Kidney (tissue), 14 donors: Measurements from ENCODE around the gene YWHAE. TPM values are rescaled to one million over a fixed set of nuclear protein-coding genes. Genes with fewer than 3 reads are reported as not detected.
A peak's percentile ranks its signal among the peaks of the same experiment; 100 is the strongest.

ENCODE experiments used
- DNase-seq, 5 donors: peaks; one replicate each; pipeline ENCODE4 v3.0.0-alpha.2; 2013 to 2020
- FAIRE-seq: peaks from 2 replicates; lab custom pipeline; 2012; peaks lifted over from hg19 to GRCh38; lab: Jason Lieb, UNC
- H3K27ac ChIP-seq, 2 donors: one replicate each; pipeline ENCODE4 v1.7.0; 2013; ENCODE audit warnings: low read depth in 2 of 2, low read length in 2 of 2, inconsistent platforms in 1 of 2
- H3K27me3 ChIP-seq: one replicate; pipeline ENCODE4 v1.7.1; 2013; ENCODE audit warnings: low read length, inconsistent platforms; ENCODE audit not compliant: control insufficient read depth, insufficient read depth
- H3K36me3 ChIP-seq, 3 donors: one replicate each; pipeline versions ENCODE4 v1.7.0 to v1.7.1; 2013; ENCODE audit warnings: low read length in 3 of 3, control low read depth in 1 of 3, inconsistent platforms in 1 of 3; ENCODE audit not compliant: insufficient read depth in 3 of 3, control insufficient read depth in 2 of 3
- H3K4me1 ChIP-seq, 3 donors: one replicate each; pipeline versions ENCODE4 v1.7.0 to v1.7.1; 2013; ENCODE audit warnings: low read length in 3 of 3, inconsistent platforms in 1 of 3, low read depth in 1 of 3; ENCODE audit not compliant: control insufficient read depth in 2 of 3, insufficient read depth in 2 of 3
- H3K4me3 ChIP-seq, 3 donors: one replicate each; pipeline versions ENCODE4 v1.7.0 to v1.8.1; 2013; ENCODE audit warnings: low read length in 3 of 3, control low read depth in 1 of 3, inconsistent platforms in 1 of 3
- H3K9ac ChIP-seq, 3 donors: one replicate each; pipeline versions ENCODE4 v1.7.0 to v1.7.1; 2013; ENCODE audit warnings: low read length in 3 of 3, control low read depth in 1 of 3, inconsistent platforms in 1 of 3
- H3K9me3 ChIP-seq, 3 donors: one replicate each; pipeline versions ENCODE4 v1.7.0 to v1.7.1; 2013; ENCODE audit warnings: low read length in 3 of 3, control low read depth in 1 of 3, inconsistent platforms in 1 of 3; ENCODE audit not compliant: control insufficient read depth in 2 of 3, insufficient read depth in 1 of 3
- CTCF ChIP-seq: IDR thresholded peaks from 3 replicates; pipeline ENCODE4 v1.5.1; 2012; ENCODE audit warnings: mild to moderate bottlenecking, moderate library complexity, borderline replicate concordance; ENCODE audit not compliant: insufficient read depth; ENCODE audit errors: extremely low read depth
- intact Hi-C: fragments of 100-400 bp; cut with DNase I; formaldehyde crosslinking; loops from one replicate; pipeline ENCODE4 v1.11.1; 2022
- polyA plus RNA-seq: library from polyadenylated mRNA; stranded (reverse); fragments of 350-450 nt; fragmentation: Illumina TruSeq; extraction: RNeasy Lipid Tissue Mini Kit (QIAGEN cat#74804); gene quantifications from one replicate; pipeline ENCODE4 v1.2.3, GENCODE V29; 2014; ENCODE audit warnings: low read depth, low replicate concordance; ENCODE audit not compliant: insufficient read depth
- total RNA-seq: library from RNA; stranded (reverse); fragmentation: NEBNext Ultra II Directional; extraction: Animal tissue kit (Norgen Biotek cat#: 25700); gene quantifications from one replicate; pipeline ENCODE4 v1.2.1, GENCODE V29; 2021
- donor health status: control.
- donor health status: control.
- donor health status: control.
- donor health status: control.
- donor health status: control.
- donor health status: DM: yes; HTN: yes; CAD: no.
- donor health status: Normal renal cell carcinoma (clear cell type).

The YWHAE gene
- total and polyA plus RNA-seq, 2 donors from 2014 or later, result 495 to 591 TPM

GRCh38 chr17:1304962-1305563, 95.0 kb downstream of the YWHAE start:
- TF ChIP-seq CTCF, result no peak
- intact Hi-C loops, result no loop called here
- no peak for FAIRE-seq

GRCh38 chr17:1304522-1304921, 95.5 kb downstream of the YWHAE start:
- Histone ChIP-seq H3K27me3 (no peaks in the 10 kb centered on the region), H3K4me3 (no peak overlapping the region), H3K4me1 (no peaks in the 10 kb centered on the region), H3K9ac (no peak overlapping the region), H3K36me3 (no peaks in the 10 kb centered on the region), H3K27ac (no peak overlapping the region), H3K9me3 (no peaks in the 10 kb centered on the region)
- intact Hi-C loops, result no loop called here
- TF ChIP-seq CTCF, result no peak
- no peak for DNase-seq
- FAIRE-seq, result no peak

More at GRCh38 chr17:1304962-1305563, 95.0 kb downstream of the YWHAE start:
- no peaks in the 10 kb centered on the region for H3K9me3 ChIP-seq
- H3K36me3 ChIP-seq, result no peaks in the 10 kb centered on the region
- no peak overlapping the region for H3K4me3 ChIP-seq
- H3K4me1 ChIP-seq, result no peaks in the 10 kb centered on the region
- no peak overlapping the region for H3K27ac ChIP-seq
- no peaks in the 10 kb centered on the region for H3K27me3 ChIP-seq
- DNase-seq, result peak in 1 of 5 donors; percentile 33
- H3K9ac ChIP-seq, result no peak overlapping the region

- Histone ChIP-seq H3K4me1 (no peaks in the 10 kb centered on the region), H3K27me3 (no peaks in the 10 kb centered on the region), H3K9ac (no peak overlapping the region), H3K9me3 (no peaks in the 10 kb centered on the region), H3K4me3 (no peak overlapping the region), H3K27ac (no peak overlapping the region), H3K36me3 (no peaks in the 10 kb centered on the region)
- no peak for TF ChIP-seq CTCF
- no peak for DNase-seq
- no peak for FAIRE-seq
- intact Hi-C loops, result no loop called here
Measured at GRCh38 chr17:1302761-1303160, 97.3 kb downstream of the YWHAE start.

GRCh38 chr17:1301546-1301945, 98.5 kb downstream of the YWHAE start:
- intact Hi-C loops, result no loop called here
- H3K4me1 ChIP-seq, result no peaks in the 10 kb centered on the region
- TF ChIP-seq CTCF, result no peak
- DNase-seq (no peak), FAIRE-seq (no peak)
- H3K27ac ChIP-seq, result no peak overlapping the region
- no peak overlapping the region for H3K4me3 ChIP-seq
- H3K9ac ChIP-seq, result no peak overlapping the region
- H3K9me3 ChIP-seq, result no peaks in the 10 kb centered on the region
- H3K27me3 ChIP-seq, result no peaks in the 10 kb centered on the region
- no peaks in the 10 kb centered on the region for H3K36me3 ChIP-seq
